HepG2 (cell line): ENCODE data around the gene RPUSD3. TPM values are rescaled to one million over a fixed set of nuclear protein-coding genes. Genes with fewer than 3 reads are reported as not detected.

ENCODE experiments used
- ATAC-seq: fragments of 200-7000 bp; cut with Tn5 transposase; 3 replicates; pipeline ENCODE4 v1.9.1; 2020; ENCODE audit warnings: mild to moderate bottlenecking, moderate library complexity
- BruUV-seq: library from RNA; stranded (reverse); fragments of 400-500 nt; replicated peaks from 2 replicates; lab custom pipeline; 2021; lab: Mats Ljungman, UMichigan
- CTCF ChIA-PET: fragments of 300-600 bp; formaldehyde crosslinking; extraction: SDS; loops from one replicate; lab custom pipeline; 2021; ENCODE audit warnings: low total read pairs, inconsistent platforms, low intra/inter-chr PET ratio; lab: Yijun Ruan, JAX
- POLR2A ChIA-PET: fragments of 350-600 bp; sonication (Branson Sonifier 250); formaldehyde crosslinking; loops from one replicate; lab custom pipeline; 2020; ENCODE audit warnings: antibody characterized with exemption, inconsistent platforms; lab: Yijun Ruan, JAX
- DNase-seq: peaks from one replicate; pipeline ENCODE4 v3.0.0-alpha.2; 2015; ENCODE audit warnings: low spot score
- FAIRE-seq: peaks from 3 replicates; lab custom pipeline; 2011; peaks lifted over from hg19 to GRCh38; lab: Jason Lieb, UNC
- H2AFZ ChIP-seq: one replicate; pipeline ENCODE4 v1.6.1; 2011; ENCODE audit warnings: low read length, inconsistent platforms
- H3K27ac ChIP-seq: fragments of 300-600 bp; 3 replicates; pipeline ENCODE4 v1.8.0; 2011; ENCODE audit warnings: mixed run types, mild to moderate bottlenecking, mixed read lengths, low read length, inconsistent platforms; ENCODE audit not compliant: insufficient read depth; ENCODE audit errors: extremely low read length
- H3K27me3 ChIP-seq, 2 experiments: fragments of 200-600 bp in 1 of 2; 2 replicates in 1 of 2; 3 replicates in 1 of 2; pipeline versions ENCODE4 v1.6.0 to v1.8.0; 2011; ENCODE audit warnings: low read length in 2 of 2, mild to moderate bottlenecking in 2 of 2, moderate library complexity in 2 of 2, inconsistent platforms in 1 of 2; ENCODE audit not compliant: insufficient read depth in 2 of 2, control insufficient read depth in 1 of 2
- H3K36me3 ChIP-seq, 2 experiments: fragments of 200-600 bp in 1 of 2; replicated peaks in 1 of 2; 2 replicates in 1 of 2; 3 replicates in 1 of 2; pipeline versions ENCODE4 v1.5.1 to v1.8.0; 2011; ENCODE audit warnings: low read length in 2 of 2, inconsistent platforms in 1 of 2; ENCODE audit not compliant: insufficient read depth in 2 of 2, control insufficient read depth in 1 of 2
- H3K4me1 ChIP-seq: 2 replicates; pipeline ENCODE4 v1.5.1; 2012; ENCODE audit warnings: low read length, inconsistent platforms; ENCODE audit not compliant: insufficient read depth
- H3K4me2 ChIP-seq: 2 replicates; pipeline ENCODE4 v1.6.0; 2011; ENCODE audit warnings: low read depth, low read length, inconsistent platforms
- H3K4me3 ChIP-seq, 3 experiments: fragments of 200-600 bp in 1 of 3; sonication (generic), shearing (Covaris generic) in 1 of 3; replicated peaks in 1 of 3; 2 replicates each; pipeline ENCODE4 v1.5.1; 2011 to 2016; ENCODE audit warnings: low read length in 3 of 3, inconsistent platforms in 2 of 3, low read depth in 2 of 3, mild to moderate bottlenecking in 2 of 3, control low read depth in 1 of 3, mixed read lengths in 1 of 3; ENCODE audit not compliant: insufficient read depth in 1 of 3
- H3K79me2 ChIP-seq: one replicate; pipeline ENCODE4 v1.6.1; 2011; ENCODE audit warnings: low read length, inconsistent platforms; ENCODE audit not compliant: insufficient read depth
- H3K9ac ChIP-seq: 2 replicates; pipeline ENCODE4 v1.6.0; 2011; ENCODE audit warnings: mild to moderate bottlenecking, low read depth, low read length, inconsistent platforms; ENCODE audit not compliant: insufficient read depth
- H3K9me3 ChIP-seq: 2 replicates; pipeline ENCODE4 v1.5.1; 2012; ENCODE audit warnings: mild to moderate bottlenecking, low read length
- H4K20me1 ChIP-seq: 2 replicates; pipeline ENCODE4 v1.6.0; 2011; ENCODE audit warnings: inconsistent platforms, mild to moderate bottlenecking, low read length, moderate library complexity; ENCODE audit not compliant: insufficient read depth
- AFF4 ChIP-seq: sonication (generic); formaldehyde crosslinking; IDR thresholded peaks from 2 replicates; pipeline ENCODE4 v1.4.0; 2020; ENCODE audit warnings: missing genetic modification reagents
- ATF7 ChIP-seq, 2 experiments: fragments of 450-650 bp in 1 of 2; sonication (generic) in 1 of 2; formaldehyde crosslinking in 1 of 2; IDR thresholded peaks; 2 replicates each; pipeline versions ENCODE4 v1.4.0 to v1.6.1; 2016 to 2020; ENCODE audit warnings: antibody characterized with exemption in 1 of 2, mild to moderate bottlenecking in 1 of 2, missing genetic modification reagents in 1 of 2
- CENPT ChIP-seq: sonication (generic); formaldehyde crosslinking; IDR thresholded peaks from 2 replicates; pipeline ENCODE4 v1.8.0; 2022; ENCODE audit warnings: low read depth, mild to moderate bottlenecking, moderate library complexity, missing genetic modification reagents
- ELK4 ChIP-seq: sonication (generic); formaldehyde crosslinking; IDR thresholded peaks from 2 replicates; pipeline ENCODE4 v1.9.0; 2021; ENCODE audit warnings: missing genetic modification reagents, borderline replicate concordance
- FOXK2 ChIP-seq: fragments of 450-650 bp; IDR thresholded peaks from 2 replicates; pipeline ENCODE4 v1.6.1; 2016
- HIC2 ChIP-seq: sonication (generic); formaldehyde crosslinking; IDR thresholded peaks from 2 replicates; pipeline ENCODE4 v1.9.0; 2022; ENCODE audit warnings: low read depth, missing genetic modification reagents
- HOXA3 ChIP-seq: sonication (generic); formaldehyde crosslinking; IDR thresholded peaks from 2 replicates; pipeline ENCODE4 v1.5.0; 2020; ENCODE audit warnings: missing genetic modification reagents
- MAFK ChIP-seq, 2 experiments: IDR thresholded peaks in 1 of 2; conservative IDR thresholded peaks in 1 of 2; 2 replicates each; pipeline ENCODE4 v1.6.1; 2011; ENCODE audit warnings: improper control_type of control experiment in 2 of 2, low read length in 2 of 2
- SETDB1 ChIP-seq: sonication (generic); formaldehyde crosslinking; IDR thresholded peaks from 2 replicates; pipeline ENCODE4 v1.5.1; 2020; ENCODE audit warnings: missing genetic modification reagents, mild to moderate bottlenecking, borderline replicate concordance
- TAF15 ChIP-seq: fragments of 200-400 bp; formaldehyde crosslinking; IDR thresholded peaks from one replicate; pipeline ENCODE4 v1.6.1; 2018; ENCODE audit warnings: mild to moderate bottlenecking, low read depth, low read length; ENCODE audit not compliant: poor library complexity, severe bottlenecking
- TEAD3 ChIP-seq: optimal IDR thresholded peaks from 2 replicates; pipeline ENCODE3; 2016; ENCODE audit warnings: borderline replicate concordance
- ZNF296 ChIP-seq: sonication (generic); formaldehyde crosslinking; conservative IDR thresholded peaks from 2 replicates; pipeline ENCODE4 v1.5.0; 2020; ENCODE audit warnings: mild to moderate bottlenecking, missing genetic modification reagents
- ZNF354B ChIP-seq: sonication (generic); formaldehyde crosslinking; IDR thresholded peaks from 2 replicates; pipeline ENCODE4 v1.8.0; 2022; ENCODE audit warnings: mild to moderate bottlenecking, missing genetic modification reagents
- ZNF552 ChIP-seq: sonication (generic); formaldehyde crosslinking; IDR thresholded peaks from 2 replicates; pipeline ENCODE4 v1.9.0; 2022; ENCODE audit warnings: missing genetic modification reagents, mild to moderate bottlenecking, borderline replicate concordance
- ZNF570 ChIP-seq: sonication (generic); formaldehyde crosslinking; IDR thresholded peaks from 2 replicates; pipeline ENCODE4 v1.4.0; 2020; ENCODE audit warnings: mild to moderate bottlenecking, missing genetic modification reagents, borderline replicate concordance
- ZNF777 ChIP-seq: sonication (generic); formaldehyde crosslinking; IDR thresholded peaks from 2 replicates; pipeline ENCODE4 v1.4.0; 2020; ENCODE audit warnings: missing genetic modification reagents
- WGBS: methylation state at CpG from one replicate; pipeline ENCODE4 v1.1.6; 2017; ENCODE audit warnings: low lambda C conversion rate; 5-methylcytosine and 5-hydroxymethylcytosine counted together
- in situ Hi-C: cut with HindIII; loops from 2 replicates; pipeline ENCODE4 v1.10.0; 2017; ENCODE audit warnings: low pct_unique_long_range_greater_than_20kb; ENCODE audit not compliant: extremely low pct_ligation_motif_present
- intact Hi-C: fragments of 100-400 bp; cut with micrococcal nuclease; formaldehyde crosslinking; loops from one replicate; pipeline ENCODE4 v1.10.0; 2022; ENCODE audit not compliant: unreplicated experiment
- polyA plus RNA-seq, 8 experiments: library from polyadenylated mRNA; depleted of rRNA in 3 of 8; stranded (reverse) in 7 of 8; unstranded in 1 of 8; fragments of >200 nt; fragmentation: Illumina TruSeq in 4 of 8; extraction: Trizol in 4 of 8; gene quantifications; 2 replicates each; pipeline versions ENCODE4 v1.2.1 to v1.2.3, GENCODE V29; 2011 to 2016; ENCODE audit warnings: low read depth in 4 of 8, missing spikeins in 1 of 8, mixed read lengths in 1 of 8; ENCODE audit not compliant: insufficient read depth in 1 of 8
- total RNA-seq, 5 experiments: library from RNA; depleted of rRNA; stranded (reverse); fragments of >200 nt; fragmentation: Illumina TruSeq; extraction: Trizol; gene quantifications; 2 replicates each; pipeline ENCODE4 v1.2.3, GENCODE V29; 2016; ENCODE audit warnings: low read depth in 1 of 5

RPUSD3 gene
- total and polyA plus RNA-seq, 2 of the 13 experiments (the other 11 are each of a cell fraction or from before 2014, with no cell fraction given) = 32.1 to 48.7 TPM

GRCh38 chr3:9883706-9884554 lies 40.1 kb upstream of the RPUSD3 start:
- no peak overlapping the region for H3K4me3 ChIP-seq
- in situ Hi-C loops = no loop called here
- ChIA-PET POLR2A (interaction anchor here (1.3 to 2.0 kb wide), 5 partner anchors 13 to 49 kb away, joined by 4 to 7 read pairs (median 5); partner anchors contain the start of genes CRELD1 and IL17RE), CTCF (no interaction called here)
- TF ChIP-seq ZNF354B (CRISPR knock-in tag) (no peak), HOXA3 (CRISPR knock-in tag) (no peak), HIC2 (CRISPR knock-in tag) (no peak), ATF7 (IDR thresholded peaks at IDR 0.05) (no peak), ATF7 (CRISPR knock-in tag; IDR thresholded peaks at IDR 0.05) (no peak), TEAD3 (CRISPR knock-in tag) (no peak), ZNF777 (CRISPR knock-in tag) (no peak), ZNF296 (CRISPR knock-in tag) (no peak), TAF15 (no peak), CENPT (CRISPR knock-in tag) (no peak), SETDB1 (CRISPR knock-in tag) (no peak), AFF4 (no peak), FOXK2 (no peak), ZNF552 (CRISPR knock-in tag) (no peak), ZNF570 (CRISPR knock-in tag) (no peak), MAFK (conservative IDR thresholded peaks at IDR 0.05 in 1 of 2, IDR thresholded peaks at IDR 0.05 in 1 of 2; ENCODE audit: low read length in 2 of 2) (no peak), ELK4 (CRISPR knock-in tag) (no peak)
- WGBS = 62% methylated on average over 6 of the region's 7 CpGs
- H3K9ac ChIP-seq = no peak overlapping the region
- H4K20me1 ChIP-seq = no peaks in the 10 kb centered on the region
- DNase-seq (no peak), ATAC-seq (no peak), FAIRE-seq (no peak)
- no TSS peak for BruUV-seq
- H3K79me2 ChIP-seq = no peaks in the 10 kb centered on the region
- H3K4me1 ChIP-seq = peaks cover 33% of the 10 kb centered on the region
- H3K4me2 ChIP-seq = no peak overlapping the region
- H3K36me3 ChIP-seq = no peaks in the 10 kb centered on the region
- H3K27me3 ChIP-seq = no peaks in the 10 kb centered on the region
- no peaks in the 10 kb centered on the region for H3K9me3 ChIP-seq
- intact Hi-C loops = no loop called here
- H3K27ac ChIP-seq = no peak overlapping the region
- H2AFZ ChIP-seq = no peak overlapping the region
